ENCODE results near the gene GLB1L. TPM values are rescaled to one million over a fixed set of nuclear protein-coding genes. Genes with fewer than 3 reads are reported as not detected.
A peak's percentile ranks its signal among the peaks of the same experiment; 100 is the strongest.

GLB1L gene
- total RNA-seq, 6 experiments from 2014 or later = 4.4 to 7.6 (median 5.5) TPM

GRCh38 chr2:219218732-219219701 lies 26.2 kb downstream of the GLB1L start, which contains the start of gene ABCB6:
TSS of gene ABCB6 (minus strand) at chr2:219218958. CDS start at chr2:219218673, 285 bp downstream.
- Mint-ChIP-seq H3K27me3 (ENCODE audit: insufficient read depth) (no peaks in the 10 kb centered on the region; the same call in none of the 2 replicates), H3K36me3 (ENCODE audit: low read depth) (peaks cover 7% of the 10 kb centered on the region), H3K4me3 (peak within 1 kb of the TSS; percentile 87)

DNA sequence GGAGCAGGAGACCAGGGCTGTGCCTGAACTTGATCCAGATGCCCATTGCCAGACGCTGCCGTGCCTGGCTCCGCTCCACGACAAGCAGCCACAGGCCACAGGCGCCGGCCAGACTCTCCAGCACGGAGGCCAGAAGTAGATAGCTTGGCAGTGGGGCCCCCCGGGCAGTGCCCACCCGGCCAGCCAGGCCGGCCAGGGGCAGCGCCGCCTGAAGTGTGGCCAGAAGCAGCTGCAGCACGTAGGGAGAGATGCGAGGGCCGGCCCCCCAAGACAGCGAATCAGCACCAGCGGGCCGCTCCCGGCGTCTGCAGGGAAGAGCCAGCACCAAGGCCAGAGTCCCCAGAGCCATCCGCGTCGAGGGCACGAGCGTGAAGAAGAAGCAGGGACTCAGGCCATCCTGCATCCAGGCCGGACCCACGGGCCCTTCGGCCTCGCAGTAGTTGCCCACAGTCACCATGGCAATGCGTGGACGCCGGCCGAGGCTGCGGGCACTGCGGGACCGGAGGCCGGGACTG lies 27.0 kb downstream of the GLB1L start:
- Mint-ChIP-seq H3K4me3 (peak overlapping the region; percentile 87), H3K27ac (peak overlapping the region; percentile 90), H3K9me3 (no peaks in the 10 kb centered on the region), H3K27me3 (ENCODE audit: insufficient read depth) (no peaks in the 10 kb centered on the region; the same call in none of the 2 replicates), H3K4me1 (ENCODE audit: low read depth) (peaks cover 24% of the 10 kb centered on the region), H3K36me3 (ENCODE audit: low read depth) (peaks cover 6% of the 10 kb centered on the region)
- peak; percentile 5; the same call in 1 of the 2 replicates for TF ChIP-seq CTCF (IDR thresholded peaks at IDR 0.05)
- peak; percentile 85 for DNase-seq

More at GRCh38 chr2:219218732-219219701, 26.2 kb downstream of the GLB1L start, which contains the start of gene ABCB6:
- Mint-ChIP-seq H3K27ac (peak within 1 kb of the TSS; percentile 90), H3K9me3 (no peaks in the 10 kb centered on the region), H3K4me1 (ENCODE audit: low read depth) (peaks cover 24% of the 10 kb centered on the region)
- TF ChIP-seq CTCF (IDR thresholded peaks at IDR 0.05) = no peak
- peak; percentile 86 for DNase-seq

DNA sequence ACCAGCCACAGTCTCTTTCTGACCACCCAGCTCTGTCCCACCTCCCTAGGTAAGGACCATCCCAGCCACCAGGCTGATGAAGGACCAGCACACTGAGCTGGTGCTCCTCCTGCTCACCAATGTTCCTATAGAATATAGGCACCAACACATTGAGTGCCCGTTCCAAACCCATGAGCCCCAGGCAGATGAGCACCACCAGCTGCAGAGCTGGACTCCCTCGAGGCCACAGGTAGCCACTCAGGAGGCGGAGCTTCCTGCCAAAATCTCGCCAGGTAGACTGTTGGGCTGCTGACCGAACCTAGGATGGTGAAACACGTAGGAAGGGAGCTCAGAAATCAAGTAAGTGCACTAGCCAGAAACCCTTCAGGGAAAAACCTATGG lies 28.7 kb downstream of the GLB1L start:
- no peaks in the 10 kb centered on the region for H3K9me3 Mint-ChIP-seq

GRCh38 chr2:219215871-219216534 lies 29.2 kb downstream of the GLB1L start:
- Mint-ChIP-seq H3K27ac (no peak overlapping the region), H3K9me3 (no peaks in the 10 kb centered on the region), H3K4me1 (ENCODE audit: low read depth) (peaks cover 24% of the 10 kb centered on the region), H3K27me3 (ENCODE audit: insufficient read depth) (peaks cover 1% of the 10 kb centered on the region), H3K4me3 (no peak overlapping the region), H3K36me3 (ENCODE audit: low read depth) (peaks cover 15% of the 10 kb centered on the region)
- DNase-seq = no peak
- no peak for TF ChIP-seq CTCF (IDR thresholded peaks at IDR 0.05)

More for the DNA sequence above, 28.7 kb downstream of the GLB1L start:
- no peak for TF ChIP-seq CTCF (IDR thresholded peaks at IDR 0.05)
- Mint-ChIP-seq H3K36me3 (ENCODE audit: low read depth) (peaks cover 10% of the 10 kb centered on the region), H3K27ac (peak overlapping the region; percentile 43; the same call in 1 of the 2 replicates), H3K4me3 (peak overlapping the region; percentile 31; the same call in 1 of the 2 replicates), H3K4me1 (ENCODE audit: low read depth) (peaks cover 24% of the 10 kb centered on the region), H3K27me3 (ENCODE audit: insufficient read depth) (no peaks in the 10 kb centered on the region; the same call in none of the 2 replicates)
- no peak for DNase-seq

GRCh38 chr2:219214786-219215185 lies 30.5 kb downstream of the GLB1L start:
- peaks cover 24% of the 10 kb centered on the region for H3K36me3 Mint-ChIP-seq (ENCODE audit: low read depth)
- no peak overlapping the region for H3K4me3 Mint-ChIP-seq
- DNase-seq = no peak
- H3K27ac Mint-ChIP-seq = no peak overlapping the region
- no peaks in the 10 kb centered on the region for H3K9me3 Mint-ChIP-seq
- peaks cover 24% of the 10 kb centered on the region for H3K4me1 Mint-ChIP-seq (ENCODE audit: low read depth)
- H3K27me3 Mint-ChIP-seq (ENCODE audit: insufficient read depth) = peaks cover 3% of the 10 kb centered on the region
- no peak for TF ChIP-seq CTCF (IDR thresholded peaks at IDR 0.05)

All from HFFc6 (cell line).